Breast epithelium (tissue), 3 donors: ENCODE results near the gene OSER1.
"Not testable (repeated sequence)": the region's sequence is repeated elsewhere in the genome, so short reads cannot be mapped to it uniquely, and the experiment has no call there.

Experiments
- POLR2A ChIP-seq: fragments of 450-650 bp; IDR thresholded peaks from one replicate; pipeline ENCODE4 v1.6.1; 2016; ENCODE audit warnings: antibody characterized with exemption, mild to moderate bottlenecking, moderate library complexity
- POLR2AphosphoS5 ChIP-seq, 3 donors: sonication (generic); formaldehyde crosslinking; IDR thresholded peaks; one replicate each; pipeline ENCODE4 v1.6.1; 2017; ENCODE audit warnings: antibody characterized with exemption in 3 of 3
- TF ChIP-seq, protein P1 (sequence below), 3 donors: fragments of 450-650 bp; IDR thresholded peaks; one replicate each; pipeline ENCODE4 v1.5.1; 2016 to 2017; ENCODE audit warnings: antibody characterized with exemption in 3 of 3, mild to moderate bottlenecking in 3 of 3, moderate library complexity in 3 of 3

DNA sequence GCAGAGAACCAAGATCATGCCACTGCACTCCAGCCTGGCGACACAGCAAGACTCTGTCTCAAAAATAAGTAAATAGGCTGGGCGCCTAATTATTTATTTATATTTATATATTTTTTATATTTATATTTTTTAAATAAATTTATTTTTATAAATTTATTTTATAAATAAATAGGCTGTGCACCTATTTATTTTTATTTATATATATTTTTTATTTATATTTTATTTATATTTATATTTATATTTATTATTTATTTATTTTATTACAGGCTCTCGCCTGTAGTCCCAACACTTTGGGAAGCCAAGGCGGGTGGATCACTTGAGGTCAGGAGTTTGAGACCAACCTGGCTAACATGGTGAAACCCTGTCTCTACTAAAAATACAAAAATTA is 21.9 kb upstream of the OSER1 start:
- TF ChIP-seq POLR2AphosphoS5 (IDR thresholded peaks at IDR 0.05); POLR2A: not testable (repeated sequence)
- TF ChIP-seq, protein P1, sequence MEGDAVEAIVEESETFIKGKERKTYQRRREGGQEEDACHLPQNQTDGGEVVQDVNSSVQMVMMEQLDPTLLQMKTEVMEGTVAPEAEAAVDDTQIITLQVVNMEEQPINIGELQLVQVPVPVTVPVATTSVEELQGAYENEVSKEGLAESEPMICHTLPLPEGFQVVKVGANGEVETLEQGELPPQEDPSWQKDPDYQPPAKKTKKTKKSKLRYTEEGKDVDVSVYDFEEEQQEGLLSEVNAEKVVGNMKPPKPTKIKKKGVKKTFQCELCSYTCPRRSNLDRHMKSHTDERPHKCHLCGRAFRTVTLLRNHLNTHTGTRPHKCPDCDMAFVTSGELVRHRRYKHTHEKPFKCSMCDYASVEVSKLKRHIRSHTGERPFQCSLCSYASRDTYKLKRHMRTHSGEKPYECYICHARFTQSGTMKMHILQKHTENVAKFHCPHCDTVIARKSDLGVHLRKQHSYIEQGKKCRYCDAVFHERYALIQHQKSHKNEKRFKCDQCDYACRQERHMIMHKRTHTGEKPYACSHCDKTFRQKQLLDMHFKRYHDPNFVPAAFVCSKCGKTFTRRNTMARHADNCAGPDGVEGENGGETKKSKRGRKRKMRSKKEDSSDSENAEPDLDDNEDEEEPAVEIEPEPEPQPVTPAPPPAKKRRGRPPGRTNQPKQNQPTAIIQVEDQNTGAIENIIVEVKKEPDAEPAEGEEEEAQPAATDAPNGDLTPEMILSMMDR (IDR thresholded peaks at IDR 0.05), result not testable (repeated sequence)
